ENCODE data around the gene BPI.

BPI gene

DNA sequence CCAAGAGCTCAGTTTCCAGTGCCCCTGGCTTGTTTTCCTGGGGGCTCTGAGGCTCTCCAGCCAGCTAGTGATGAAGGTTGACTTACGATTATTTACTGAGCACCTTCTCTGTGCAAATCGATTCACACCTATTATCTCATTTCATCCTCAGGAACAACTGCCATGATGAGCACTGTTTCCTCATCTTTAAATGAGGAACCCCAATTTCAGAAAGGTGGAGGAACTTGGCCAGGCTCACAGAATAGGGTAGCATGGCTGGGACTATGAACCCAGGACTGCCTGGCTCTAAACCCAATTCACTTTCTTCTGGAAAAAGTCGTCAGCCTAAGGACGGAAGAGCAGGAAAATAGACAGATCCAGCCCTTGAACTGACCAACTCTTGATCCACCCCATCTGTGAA lies 3.5 kb upstream of the BPI start:
- H3K36me3 ChIP-seq (ENCODE audit: insufficient read depth, low read length) = no peaks in the 10 kb centered on the region
- ATAC-seq (ENCODE audit: insufficient read depth, low read depth) (no peak), DNase-seq (no peak)
- H3K79me2 ChIP-seq (ENCODE audit: insufficient read depth, low read length) = no peaks in the 10 kb centered on the region
- no peak overlapping the region for H3K27ac ChIP-seq (ENCODE audit: low read length)
- no peak overlapping the region for H3K4me2 ChIP-seq (ENCODE audit: insufficient read depth, low read length)
- H4K20me1 ChIP-seq (ENCODE audit: insufficient read depth, low read length) = peaks cover 9% of the 10 kb centered on the region
- H3K4me3 ChIP-seq (ENCODE audit: low read depth in 1 of 2, low read length in 2 of 2) = no peak overlapping the region
- H2AFZ ChIP-seq (ENCODE audit: low read depth, low read length) = no peak overlapping the region
- H3K9ac ChIP-seq (ENCODE audit: low read depth, low read length) = no peak overlapping the region
- peaks cover 29% of the 10 kb centered on the region for H3K27me3 ChIP-seq (ENCODE audit: insufficient read depth, low read length, poor library complexity)
- no peaks in the 10 kb centered on the region for H3K9me3 ChIP-seq (ENCODE audit: insufficient read depth, low read length, severe bottlenecking)
- H3K4me1 ChIP-seq (ENCODE audit: insufficient read depth, low read length) = peaks cover 10% of the 10 kb centered on the region
- TF ChIP-seq, protein P1, sequence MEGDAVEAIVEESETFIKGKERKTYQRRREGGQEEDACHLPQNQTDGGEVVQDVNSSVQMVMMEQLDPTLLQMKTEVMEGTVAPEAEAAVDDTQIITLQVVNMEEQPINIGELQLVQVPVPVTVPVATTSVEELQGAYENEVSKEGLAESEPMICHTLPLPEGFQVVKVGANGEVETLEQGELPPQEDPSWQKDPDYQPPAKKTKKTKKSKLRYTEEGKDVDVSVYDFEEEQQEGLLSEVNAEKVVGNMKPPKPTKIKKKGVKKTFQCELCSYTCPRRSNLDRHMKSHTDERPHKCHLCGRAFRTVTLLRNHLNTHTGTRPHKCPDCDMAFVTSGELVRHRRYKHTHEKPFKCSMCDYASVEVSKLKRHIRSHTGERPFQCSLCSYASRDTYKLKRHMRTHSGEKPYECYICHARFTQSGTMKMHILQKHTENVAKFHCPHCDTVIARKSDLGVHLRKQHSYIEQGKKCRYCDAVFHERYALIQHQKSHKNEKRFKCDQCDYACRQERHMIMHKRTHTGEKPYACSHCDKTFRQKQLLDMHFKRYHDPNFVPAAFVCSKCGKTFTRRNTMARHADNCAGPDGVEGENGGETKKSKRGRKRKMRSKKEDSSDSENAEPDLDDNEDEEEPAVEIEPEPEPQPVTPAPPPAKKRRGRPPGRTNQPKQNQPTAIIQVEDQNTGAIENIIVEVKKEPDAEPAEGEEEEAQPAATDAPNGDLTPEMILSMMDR (IDR thresholded peaks at IDR 0.05; ENCODE audit: borderline replicate concordance, extremely low read depth, low read length, poor library complexity, severe bottlenecking) = no peak
- no peak for TF ChIP-seq EZH2 (IDR thresholded peaks at IDR 0.05; ENCODE audit: borderline replicate concordance, low read depth, low read length, severe bottlenecking)

DNA sequence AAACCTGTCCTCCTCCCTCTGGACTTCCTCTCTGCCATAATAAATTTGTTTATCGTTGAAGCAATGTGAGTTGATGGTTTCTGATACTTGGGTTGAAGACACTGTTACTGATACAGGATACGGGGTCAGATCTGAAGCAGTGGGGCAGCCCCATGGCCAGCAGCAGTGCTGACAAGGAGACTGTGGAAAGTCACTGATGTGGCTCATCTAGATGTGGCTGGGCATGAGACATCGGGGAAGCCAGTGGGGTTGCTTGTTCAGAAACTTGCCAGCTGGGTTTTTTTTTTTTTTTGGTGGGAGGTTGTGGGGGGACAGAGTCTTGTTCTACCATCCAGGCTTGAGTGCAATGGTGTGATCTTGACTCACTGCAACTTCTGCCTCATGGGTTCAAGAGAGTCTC lies 2.6 kb upstream of the BPI start:
- Histone ChIP-seq H3K4me3 (ENCODE audit: low read depth in 1 of 2, low read length in 2 of 2) (no peak overlapping the region), H4K20me1 (ENCODE audit: insufficient read depth, low read length) (peaks cover 9% of the 10 kb centered on the region), H3K9ac (ENCODE audit: low read depth, low read length) (no peak overlapping the region), H3K36me3 (ENCODE audit: insufficient read depth, low read length) (no peaks in the 10 kb centered on the region), H2AFZ (ENCODE audit: low read depth, low read length) (no peak overlapping the region), H3K79me2 (ENCODE audit: insufficient read depth, low read length) (no peaks in the 10 kb centered on the region), H3K4me1 (ENCODE audit: insufficient read depth, low read length) (peaks cover 10% of the 10 kb centered on the region), H3K4me2 (ENCODE audit: insufficient read depth, low read length) (no peak overlapping the region), H3K9me3 (ENCODE audit: insufficient read depth, low read length, severe bottlenecking) (no peaks in the 10 kb centered on the region), H3K27ac (ENCODE audit: low read length) (no peak overlapping the region), H3K27me3 (ENCODE audit: insufficient read depth, low read length, poor library complexity) (peaks cover 28% of the 10 kb centered on the region)
- no peak for ATAC-seq (ENCODE audit: insufficient read depth, low read depth)
- no peak for DNase-seq
- no peak for TF ChIP-seq EZH2 (IDR thresholded peaks at IDR 0.05; ENCODE audit: borderline replicate concordance, low read depth, low read length, severe bottlenecking)
- TF ChIP-seq, protein P1 (IDR thresholded peaks at IDR 0.05; ENCODE audit: borderline replicate concordance, extremely low read depth, low read length, poor library complexity, severe bottlenecking) = no peak

DNA sequence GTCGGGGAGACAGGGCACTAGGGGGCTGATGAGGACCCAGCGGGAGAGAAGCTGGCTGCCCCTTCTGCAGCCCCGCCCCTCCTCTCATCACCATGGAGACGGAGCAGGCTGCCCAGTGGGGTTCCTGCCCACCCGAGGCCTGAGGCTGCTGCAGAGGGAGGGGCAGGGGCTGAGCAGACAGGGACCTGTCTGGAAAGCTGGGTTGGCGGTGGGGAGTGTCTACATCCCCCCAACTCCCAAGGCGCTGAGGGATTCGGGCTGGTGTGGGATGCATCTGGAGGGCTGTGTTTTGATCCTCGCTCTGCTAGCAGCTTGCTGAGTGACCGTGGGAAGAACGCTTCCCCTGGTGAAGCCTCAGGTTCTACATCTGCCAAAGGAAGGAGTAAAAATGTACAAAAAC lies 1.2 kb upstream of the BPI start:
- Histone ChIP-seq H2AFZ (ENCODE audit: low read depth, low read length) (no peak overlapping the region), H3K79me2 (ENCODE audit: insufficient read depth, low read length) (no peaks in the 10 kb centered on the region), H3K4me3 (ENCODE audit: low read depth in 1 of 2, low read length in 2 of 2) (no peak overlapping the region), H3K9ac (ENCODE audit: low read depth, low read length) (no peak overlapping the region), H3K36me3 (ENCODE audit: insufficient read depth, low read length) (no peaks in the 10 kb centered on the region), H3K9me3 (ENCODE audit: insufficient read depth, low read length, severe bottlenecking) (no peaks in the 10 kb centered on the region), H3K4me2 (ENCODE audit: insufficient read depth, low read length) (no peak overlapping the region), H4K20me1 (ENCODE audit: insufficient read depth, low read length) (peaks cover 9% of the 10 kb centered on the region), H3K4me1 (ENCODE audit: insufficient read depth, low read length) (peaks cover 12% of the 10 kb centered on the region), H3K27ac (ENCODE audit: low read length) (no peak overlapping the region), H3K27me3 (ENCODE audit: insufficient read depth, low read length, poor library complexity) (peaks cover 31% of the 10 kb centered on the region)
- TF ChIP-seq EZH2 (IDR thresholded peaks at IDR 0.05; ENCODE audit: borderline replicate concordance, low read depth, low read length, severe bottlenecking) = no peak
- TF ChIP-seq, protein P1 (IDR thresholded peaks at IDR 0.05; ENCODE audit: borderline replicate concordance, extremely low read depth, low read length, poor library complexity, severe bottlenecking) = no peak
- no peak for DNase-seq
- ATAC-seq (ENCODE audit: insufficient read depth, low read depth) = no peak

All from DND-41 (cell line).